ENCODE results near the gene RCSD1.
A peak's percentile ranks its signal among the peaks of the same experiment; 100 is the strongest.
"Not testable (repeated sequence)": the region's sequence is repeated elsewhere in the genome, so short reads cannot be mapped to it uniquely, and the experiment has no call there.

Gene RCSD1

DNA sequence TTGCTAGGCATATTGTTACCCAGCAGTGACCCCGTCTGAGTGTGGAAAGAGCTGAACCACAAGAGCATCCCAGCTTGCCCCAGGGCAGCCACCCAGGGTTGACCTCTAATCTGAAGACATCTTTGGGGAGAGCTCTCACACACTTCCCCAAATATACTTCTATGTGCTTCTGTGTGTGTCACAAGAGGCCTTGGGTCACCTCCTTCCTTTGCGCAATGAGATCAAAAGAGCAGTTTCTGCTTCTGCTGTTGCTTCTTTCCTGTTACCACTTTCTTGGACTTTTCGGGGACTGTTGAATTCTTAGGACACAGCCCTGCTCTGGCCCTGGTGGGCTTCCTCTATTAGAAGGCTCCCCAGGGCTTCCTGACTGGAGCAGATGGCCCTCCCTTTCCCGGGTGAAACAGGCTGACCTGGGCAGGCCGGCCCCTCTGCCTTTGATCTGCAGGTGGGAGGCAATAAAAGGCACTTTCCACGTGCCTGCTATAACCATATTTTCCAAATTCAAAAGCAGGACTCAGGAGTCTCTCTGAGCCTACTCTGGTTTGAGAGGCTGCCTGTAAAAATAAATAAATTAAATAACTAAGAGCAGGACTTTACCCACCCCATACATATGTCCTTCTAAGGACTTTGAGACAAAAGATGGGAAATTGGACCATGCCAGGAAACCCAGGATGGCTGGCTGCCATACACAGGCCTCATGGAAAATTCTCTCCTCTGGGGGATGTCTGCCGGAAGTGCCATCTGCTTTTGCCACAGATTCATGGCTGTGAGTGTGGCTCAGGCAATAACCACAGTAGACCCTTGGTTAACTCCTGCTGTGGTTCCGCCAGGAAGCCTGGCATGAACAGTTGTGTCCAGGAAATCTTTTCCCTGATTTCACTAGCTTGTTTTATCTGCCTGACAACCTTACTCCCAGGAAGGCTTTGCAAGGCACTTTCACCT, 28.3 kb upstream of the RCSD1 start:
- Histone ChIP-seq H3K4me3 (ENCODE audit: low read depth in 1 of 2, low read length in 2 of 2) (no peak overlapping the region), H3K9me3 (ENCODE audit: low read length) (peaks cover under 1% of the 10 kb centered on the region), H3K27ac (ENCODE audit: low read depth, low read length) (peak overlapping the region; percentile 17), H3K27me3 (ENCODE audit: control insufficient read depth in 1 of 2, insufficient read depth in 2 of 2, low read length in 2 of 2) (no peaks in the 10 kb centered on the region), H3K36me3 (ENCODE audit: insufficient read depth, low read length) (no peaks in the 10 kb centered on the region), H3K4me1 (ENCODE audit: insufficient read depth, low read length) (peaks cover 20% of the 10 kb centered on the region), H3K9ac (ENCODE audit: low read length) (no peak overlapping the region)

DNA sequence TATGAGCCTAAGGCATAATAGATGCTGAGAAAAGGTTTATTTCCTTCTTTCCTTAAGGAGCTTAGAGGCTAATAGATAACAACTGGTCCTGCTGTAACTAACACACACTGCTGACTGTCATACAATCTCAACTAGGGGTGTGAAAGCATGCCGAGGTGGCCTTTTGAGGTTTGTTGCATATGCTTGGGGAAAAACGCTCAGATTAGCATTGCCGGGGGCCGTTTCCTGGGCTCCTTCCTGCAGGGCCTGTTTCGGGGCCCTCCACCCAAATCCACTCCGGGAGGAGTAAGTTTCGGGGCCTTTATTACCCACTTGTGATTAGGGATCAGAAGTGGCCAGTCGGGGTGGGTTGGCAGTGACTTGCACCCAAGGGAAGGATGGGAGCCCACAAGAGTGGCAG, 27.2 kb upstream of the RCSD1 start:
- Histone ChIP-seq H3K4me3 (ENCODE audit: low read depth in 1 of 2, low read length in 2 of 2) (no peak overlapping the region), H3K27ac (ENCODE audit: low read depth, low read length) (no peak overlapping the region), H3K27me3 (ENCODE audit: control insufficient read depth in 1 of 2, insufficient read depth in 2 of 2, low read length in 2 of 2) (no peaks in the 10 kb centered on the region), H3K9ac (ENCODE audit: low read length) (no peak overlapping the region), H3K36me3 (ENCODE audit: insufficient read depth, low read length) (no peaks in the 10 kb centered on the region), H3K4me1 (ENCODE audit: insufficient read depth, low read length) (peaks cover 20% of the 10 kb centered on the region), H3K9me3 (ENCODE audit: low read length) (peaks cover 6% of the 10 kb centered on the region)

DNA sequence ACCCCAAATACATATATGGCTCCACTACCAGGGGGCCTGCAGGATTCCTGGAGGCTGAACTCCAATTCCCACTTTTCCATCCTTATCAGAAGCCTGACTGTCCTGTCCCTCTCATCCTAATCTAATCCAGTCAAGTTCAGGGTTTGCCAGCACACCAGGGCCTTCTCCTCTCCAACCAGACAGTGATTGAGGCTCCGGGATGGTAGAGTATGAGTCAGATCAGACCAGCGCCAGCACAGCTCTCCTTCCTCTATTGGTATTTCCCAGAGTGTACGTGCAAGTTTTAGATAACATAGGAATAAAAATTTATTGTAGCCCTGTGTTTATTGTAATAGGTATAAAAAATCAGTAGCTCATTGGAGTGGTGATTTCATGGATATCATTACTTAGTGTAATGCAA, 24.5 kb upstream of the RCSD1 start:
- no peaks in the 10 kb centered on the region for H3K36me3 ChIP-seq (ENCODE audit: insufficient read depth, low read length)
- H3K9ac ChIP-seq (ENCODE audit: low read length), result no peak overlapping the region
- H3K4me3 ChIP-seq (ENCODE audit: low read depth in 1 of 2, low read length in 2 of 2), result no peak overlapping the region
- H3K9me3 ChIP-seq (ENCODE audit: low read length), result peaks cover 6% of the 10 kb centered on the region
- no peak overlapping the region for H3K27ac ChIP-seq (ENCODE audit: low read depth, low read length)
- H3K4me1 ChIP-seq (ENCODE audit: insufficient read depth, low read length), result peaks cover 15% of the 10 kb centered on the region
- no peaks in the 10 kb centered on the region for H3K27me3 ChIP-seq (ENCODE audit: control insufficient read depth in 1 of 2, insufficient read depth in 2 of 2, low read length in 2 of 2)

DNA sequence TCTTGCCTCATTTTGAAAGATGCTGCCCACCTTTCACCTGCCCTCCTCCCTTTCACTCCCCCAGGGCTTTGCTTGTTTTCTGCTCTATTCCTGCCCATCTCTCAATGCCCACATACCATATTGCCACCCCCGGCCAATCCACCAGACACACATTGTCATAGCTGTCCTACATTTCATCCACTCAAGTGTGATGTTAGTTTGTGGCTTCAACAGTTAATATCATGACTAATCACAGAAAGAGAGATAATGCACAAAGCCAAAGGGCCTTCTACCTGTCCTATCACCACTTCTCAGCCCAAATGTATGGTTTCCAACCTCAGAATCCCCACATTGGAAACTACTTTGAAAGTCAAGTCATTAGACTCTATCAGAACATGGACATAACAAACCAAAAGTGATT, 18.0 kb upstream of the RCSD1 start:
- no peak overlapping the region for H3K27ac ChIP-seq (ENCODE audit: low read depth, low read length)
- H3K4me3 ChIP-seq (ENCODE audit: low read depth in 1 of 2, low read length in 2 of 2), result no peak overlapping the region
- no peaks in the 10 kb centered on the region for H3K27me3 ChIP-seq (ENCODE audit: control insufficient read depth in 1 of 2, insufficient read depth in 2 of 2, low read length in 2 of 2)
- no peak overlapping the region for H3K9ac ChIP-seq (ENCODE audit: low read length)
- peaks cover 3% of the 10 kb centered on the region for H3K9me3 ChIP-seq (ENCODE audit: low read length)
- H3K4me1 ChIP-seq (ENCODE audit: insufficient read depth, low read length), result no peaks in the 10 kb centered on the region
- H3K36me3 ChIP-seq (ENCODE audit: insufficient read depth, low read length), result no peaks in the 10 kb centered on the region

DNA sequence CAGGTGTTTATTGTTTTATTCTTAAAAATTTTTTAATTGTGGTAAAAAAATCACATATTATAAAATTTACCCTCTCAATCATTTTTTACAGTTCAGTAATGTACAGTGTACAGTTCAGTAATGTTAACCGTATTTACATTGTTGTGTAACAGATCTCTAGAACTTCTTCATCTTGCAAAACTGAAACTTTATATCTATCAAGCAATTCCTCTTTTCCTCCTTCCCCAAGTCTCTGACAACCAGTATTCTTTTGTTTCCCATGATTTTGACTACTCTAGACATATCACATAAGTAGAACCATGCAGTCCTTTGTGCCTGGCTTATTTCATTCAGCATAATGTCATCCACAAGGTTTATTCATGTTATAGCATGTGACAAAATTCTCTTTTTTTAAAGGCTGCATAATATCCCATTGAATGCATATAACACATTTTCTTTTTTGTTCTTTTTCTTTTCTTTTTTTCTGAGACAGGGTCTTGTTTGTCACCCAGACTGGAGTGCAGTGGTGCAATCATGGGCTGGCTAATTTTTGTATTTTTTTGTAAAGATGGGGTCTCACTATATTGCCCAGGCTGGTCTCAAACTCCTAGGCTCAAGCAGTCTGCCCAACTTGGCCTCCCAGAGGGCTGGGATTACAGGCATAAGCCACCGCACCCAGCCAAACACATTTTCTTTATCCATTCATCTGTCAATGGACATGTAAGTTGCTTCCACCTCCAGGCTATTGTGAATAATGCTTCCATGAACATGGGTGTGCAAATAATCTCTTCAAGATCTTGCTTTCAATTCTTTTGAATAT, 17.2 kb upstream of the RCSD1 start:
- no peaks in the 10 kb centered on the region for H3K9me3 ChIP-seq (ENCODE audit: low read length)
- H3K36me3 ChIP-seq (ENCODE audit: insufficient read depth, low read length), result no peaks in the 10 kb centered on the region
- no peak overlapping the region for H3K4me3 ChIP-seq (ENCODE audit: low read depth in 1 of 2, low read length in 2 of 2)
- no peaks in the 10 kb centered on the region for H3K4me1 ChIP-seq (ENCODE audit: insufficient read depth, low read length)
- H3K27me3 ChIP-seq (ENCODE audit: control insufficient read depth in 1 of 2, insufficient read depth in 2 of 2, low read length in 2 of 2), result no peaks in the 10 kb centered on the region
- no peak overlapping the region for H3K9ac ChIP-seq (ENCODE audit: low read length)
- no peak overlapping the region for H3K27ac ChIP-seq (ENCODE audit: low read depth, low read length)

DNA sequence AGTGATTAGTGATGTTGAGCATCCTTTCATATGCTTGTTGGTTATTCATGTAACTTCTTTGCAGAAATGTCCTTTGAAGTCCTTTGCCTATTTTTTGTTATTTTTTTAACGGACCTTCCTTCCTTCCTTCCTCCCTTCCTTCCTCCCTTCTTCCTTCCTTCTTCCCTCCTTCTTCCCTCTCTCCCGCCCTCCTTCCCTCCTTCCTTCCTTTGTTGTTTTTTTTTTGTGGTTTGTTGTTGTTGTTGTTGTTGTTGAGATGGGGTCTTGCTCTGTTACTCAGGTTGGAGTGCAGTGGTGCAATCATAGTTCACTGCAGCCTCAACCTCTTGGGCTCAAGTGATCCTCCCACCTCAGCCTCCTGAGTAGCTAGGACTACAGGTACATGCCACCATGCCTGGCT, 16.0 kb upstream of the RCSD1 start:
- not testable (repeated sequence) for H3K36me3 ChIP-seq (ENCODE audit: insufficient read depth, low read length); H3K27me3 ChIP-seq (ENCODE audit: control insufficient read depth in 1 of 2, insufficient read depth in 2 of 2, low read length in 2 of 2); H3K4me3 ChIP-seq (ENCODE audit: low read depth in 1 of 2, low read length in 2 of 2); H3K9me3 ChIP-seq (ENCODE audit: low read length); H3K4me1 ChIP-seq (ENCODE audit: insufficient read depth, low read length); H3K9ac ChIP-seq (ENCODE audit: low read length); H3K27ac ChIP-seq (ENCODE audit: low read depth, low read length)

DNA sequence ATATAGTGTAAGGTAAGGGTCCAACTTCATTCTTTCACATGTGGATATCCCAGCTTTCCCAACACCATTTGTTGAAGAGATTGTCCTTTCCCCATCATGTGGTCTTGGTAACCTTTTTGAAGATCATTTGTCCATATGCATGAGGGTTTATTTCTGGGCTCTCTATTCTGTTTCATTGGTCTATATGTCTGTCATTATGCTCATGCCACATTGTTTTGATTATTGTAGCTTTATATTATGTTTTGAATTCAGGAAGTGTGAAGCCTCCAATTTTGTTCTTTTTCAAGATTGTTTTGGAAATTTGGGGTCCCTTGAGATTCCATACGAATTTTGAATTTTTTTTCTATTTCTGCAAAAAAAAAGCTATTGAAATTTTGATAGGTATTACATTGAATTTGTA, 15.2 kb upstream of the RCSD1 start:
- H3K9me3 ChIP-seq (ENCODE audit: low read length), result no peaks in the 10 kb centered on the region
- no peaks in the 10 kb centered on the region for H3K4me1 ChIP-seq (ENCODE audit: insufficient read depth, low read length)
- no peaks in the 10 kb centered on the region for H3K27me3 ChIP-seq (ENCODE audit: control insufficient read depth in 1 of 2, insufficient read depth in 2 of 2, low read length in 2 of 2)
- H3K9ac ChIP-seq (ENCODE audit: low read length), result no peak overlapping the region
- no peak overlapping the region for H3K27ac ChIP-seq (ENCODE audit: low read depth, low read length)
- H3K4me3 ChIP-seq (ENCODE audit: low read depth in 1 of 2, low read length in 2 of 2), result no peak overlapping the region
- H3K36me3 ChIP-seq (ENCODE audit: insufficient read depth, low read length), result no peaks in the 10 kb centered on the region

DNA sequence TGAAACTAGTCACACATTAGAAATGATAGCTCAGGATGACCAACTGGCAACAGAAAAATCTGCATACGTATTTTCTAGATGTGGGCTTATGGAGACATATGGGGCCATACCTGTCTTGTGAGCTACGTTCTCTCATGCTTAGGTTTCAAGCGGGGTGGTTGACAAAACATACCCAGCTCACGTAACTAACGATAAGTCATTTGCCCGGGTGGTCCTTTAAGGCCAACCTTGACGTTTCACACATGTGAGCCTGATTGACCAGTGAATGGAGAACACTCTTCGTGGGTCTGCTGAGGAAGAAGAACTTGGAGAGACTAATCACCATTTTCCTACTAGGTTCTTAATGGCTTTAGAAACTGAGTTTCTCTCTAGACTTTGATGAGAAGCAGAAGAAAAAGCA, 13.5 kb upstream of the RCSD1 start:
- Histone ChIP-seq H3K27me3 (ENCODE audit: control insufficient read depth in 1 of 2, insufficient read depth in 2 of 2, low read length in 2 of 2) (no peaks in the 10 kb centered on the region), H3K4me3 (ENCODE audit: low read depth in 1 of 2, low read length in 2 of 2) (no peak overlapping the region), H3K4me1 (ENCODE audit: insufficient read depth, low read length) (no peaks in the 10 kb centered on the region), H3K9ac (ENCODE audit: low read length) (no peak overlapping the region), H3K36me3 (ENCODE audit: insufficient read depth, low read length) (no peaks in the 10 kb centered on the region), H3K9me3 (ENCODE audit: low read length) (no peaks in the 10 kb centered on the region), H3K27ac (ENCODE audit: low read depth, low read length) (no peak overlapping the region)

DNA sequence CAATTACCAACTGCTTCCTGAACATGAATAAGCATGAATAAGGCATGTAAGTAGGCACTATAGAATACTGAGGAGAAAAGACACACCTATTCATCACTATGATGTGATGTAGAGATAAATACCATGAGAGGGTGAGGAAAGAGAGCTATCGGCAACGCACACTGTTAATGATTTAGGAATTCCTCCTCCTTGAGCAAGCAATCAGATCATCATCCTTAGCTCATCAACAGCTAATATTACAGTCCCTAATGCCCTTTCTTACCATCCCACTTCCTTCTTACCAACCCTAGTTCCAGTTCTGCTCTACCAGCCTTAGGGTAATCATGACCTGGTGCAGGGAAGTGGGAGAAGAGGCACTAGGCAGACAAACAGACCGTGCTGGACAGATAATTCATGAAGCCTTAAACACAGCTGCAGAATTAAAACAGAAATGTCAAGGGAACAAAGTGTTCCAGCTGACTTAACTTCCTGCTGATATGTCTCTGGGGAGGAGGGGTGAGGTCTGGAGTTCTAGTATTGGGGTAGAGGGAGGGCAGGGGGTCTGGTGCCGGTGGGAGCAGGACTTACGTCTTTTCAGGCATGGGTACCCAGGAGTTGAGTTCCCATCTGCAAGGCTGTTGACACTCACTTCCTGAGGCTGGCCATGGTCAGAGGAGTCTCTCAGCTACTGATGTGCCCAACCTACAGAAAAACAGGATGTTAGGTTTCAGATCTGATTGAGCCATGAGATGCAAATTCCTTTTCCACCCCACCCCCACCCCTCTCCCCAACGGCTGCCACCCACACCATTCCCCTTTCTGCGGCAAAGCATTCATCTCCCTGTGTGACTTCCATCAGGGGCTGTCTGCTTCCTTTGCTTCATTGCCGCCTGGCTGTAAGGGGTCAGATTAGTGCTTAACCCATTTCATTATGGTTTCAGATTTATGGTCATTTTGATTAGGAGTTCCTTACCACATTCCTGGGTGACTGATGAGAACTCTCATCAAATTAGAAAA, 12.6 kb upstream of the RCSD1 start:
- Histone ChIP-seq H3K27ac (ENCODE audit: low read depth, low read length) (no peak overlapping the region), H3K4me3 (ENCODE audit: low read depth in 1 of 2, low read length in 2 of 2) (no peak overlapping the region), H3K9me3 (ENCODE audit: low read length) (no peaks in the 10 kb centered on the region), H3K9ac (ENCODE audit: low read length) (no peak overlapping the region), H3K36me3 (ENCODE audit: insufficient read depth, low read length) (no peaks in the 10 kb centered on the region), H3K4me1 (ENCODE audit: insufficient read depth, low read length) (no peaks in the 10 kb centered on the region), H3K27me3 (ENCODE audit: control insufficient read depth in 1 of 2, insufficient read depth in 2 of 2, low read length in 2 of 2) (no peaks in the 10 kb centered on the region)

DNA sequence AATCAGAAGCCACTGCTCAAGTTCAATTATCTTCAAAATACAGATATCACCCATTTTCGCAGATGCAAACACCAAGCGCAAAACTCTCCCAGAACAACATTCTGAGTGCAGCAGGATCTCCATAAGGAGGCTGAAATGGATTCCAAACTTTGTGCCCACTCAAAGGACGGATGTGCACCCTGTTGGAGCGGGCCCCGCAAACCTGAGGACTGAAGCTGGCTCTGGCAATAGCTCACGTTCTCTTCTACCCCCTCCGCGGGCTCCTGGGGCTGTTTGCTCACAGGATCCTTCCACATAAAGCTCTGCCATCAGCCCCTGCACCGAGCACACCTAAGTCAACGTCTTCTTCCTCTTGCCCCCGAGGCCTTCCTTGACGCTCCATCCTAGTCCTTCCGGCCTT, 11.7 kb upstream of the RCSD1 start:
- Histone ChIP-seq H3K9ac (ENCODE audit: low read length) (no peak overlapping the region), H3K27ac (ENCODE audit: low read depth, low read length) (no peak overlapping the region), H3K4me1 (ENCODE audit: insufficient read depth, low read length) (no peaks in the 10 kb centered on the region), H3K9me3 (ENCODE audit: low read length) (no peaks in the 10 kb centered on the region), H3K27me3 (ENCODE audit: control insufficient read depth in 1 of 2, insufficient read depth in 2 of 2, low read length in 2 of 2) (no peaks in the 10 kb centered on the region), H3K36me3 (ENCODE audit: insufficient read depth, low read length) (no peaks in the 10 kb centered on the region), H3K4me3 (ENCODE audit: low read depth in 1 of 2, low read length in 2 of 2) (no peak overlapping the region)

DNA sequence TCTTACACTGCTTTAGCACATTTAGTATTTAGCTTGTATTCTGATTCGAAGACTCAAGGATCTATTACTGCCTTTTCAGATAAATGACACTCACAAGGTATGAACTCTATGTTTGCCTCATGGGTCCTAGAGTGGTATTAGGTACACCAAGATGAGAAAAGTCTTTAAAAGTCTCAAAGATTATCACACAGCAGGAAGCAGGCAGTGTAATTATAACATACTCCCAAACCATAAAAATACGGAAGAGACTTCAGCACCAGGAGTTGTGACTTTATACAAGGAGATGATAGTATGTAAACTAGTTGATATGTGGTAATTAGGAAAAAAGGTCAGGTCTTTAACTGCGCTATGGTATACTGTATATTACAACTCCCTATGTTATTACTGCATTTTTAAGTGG, 11.2 kb upstream of the RCSD1 start:
- no peak overlapping the region for H3K9ac ChIP-seq (ENCODE audit: low read length)
- no peaks in the 10 kb centered on the region for H3K9me3 ChIP-seq (ENCODE audit: low read length)
- H3K36me3 ChIP-seq (ENCODE audit: insufficient read depth, low read length), result no peaks in the 10 kb centered on the region
- no peak overlapping the region for H3K27ac ChIP-seq (ENCODE audit: low read depth, low read length)
- H3K4me3 ChIP-seq (ENCODE audit: low read depth in 1 of 2, low read length in 2 of 2), result no peak overlapping the region
- H3K4me1 ChIP-seq (ENCODE audit: insufficient read depth, low read length), result no peaks in the 10 kb centered on the region
- H3K27me3 ChIP-seq (ENCODE audit: control insufficient read depth in 1 of 2, insufficient read depth in 2 of 2, low read length in 2 of 2), result no peaks in the 10 kb centered on the region
